ENCODE measurements around the gene ABHD6.
"Not testable (repeated sequence)": the region's sequence is repeated elsewhere in the genome, so short reads cannot be mapped to it uniquely, and the experiment has no call there.

The ABHD6 gene

DNA sequence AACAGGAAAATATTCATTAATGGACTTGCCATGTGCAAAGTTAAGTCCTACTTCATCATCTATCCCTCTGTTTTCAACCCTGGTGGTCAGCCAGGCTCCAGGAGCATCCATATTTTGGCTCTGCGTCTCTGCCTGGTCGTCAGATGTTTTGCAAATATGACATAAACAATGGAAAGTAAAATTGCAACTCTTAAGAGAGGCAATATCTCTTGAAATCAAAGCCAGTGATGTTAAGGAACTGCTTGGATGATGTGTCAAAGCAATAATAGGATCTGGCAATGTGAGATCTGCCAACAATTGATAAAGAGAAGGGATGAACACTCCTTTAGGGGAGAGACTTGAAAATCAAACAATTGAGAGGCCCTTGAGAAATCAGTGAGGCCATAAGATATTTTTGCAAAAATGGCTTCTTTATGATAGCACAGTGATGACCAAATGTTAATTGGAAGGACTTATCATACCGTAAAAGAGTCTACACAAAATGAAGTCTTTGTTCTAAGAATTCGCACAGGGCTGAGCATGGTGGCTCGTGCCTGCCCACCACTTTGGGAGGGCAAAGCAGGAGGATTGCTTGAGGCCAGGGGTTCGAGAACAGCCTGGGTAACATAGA lies 6.5 kb downstream of the ABHD6 start:
- no peak for DNase-seq (ENCODE audit: low spot score)

DNA sequence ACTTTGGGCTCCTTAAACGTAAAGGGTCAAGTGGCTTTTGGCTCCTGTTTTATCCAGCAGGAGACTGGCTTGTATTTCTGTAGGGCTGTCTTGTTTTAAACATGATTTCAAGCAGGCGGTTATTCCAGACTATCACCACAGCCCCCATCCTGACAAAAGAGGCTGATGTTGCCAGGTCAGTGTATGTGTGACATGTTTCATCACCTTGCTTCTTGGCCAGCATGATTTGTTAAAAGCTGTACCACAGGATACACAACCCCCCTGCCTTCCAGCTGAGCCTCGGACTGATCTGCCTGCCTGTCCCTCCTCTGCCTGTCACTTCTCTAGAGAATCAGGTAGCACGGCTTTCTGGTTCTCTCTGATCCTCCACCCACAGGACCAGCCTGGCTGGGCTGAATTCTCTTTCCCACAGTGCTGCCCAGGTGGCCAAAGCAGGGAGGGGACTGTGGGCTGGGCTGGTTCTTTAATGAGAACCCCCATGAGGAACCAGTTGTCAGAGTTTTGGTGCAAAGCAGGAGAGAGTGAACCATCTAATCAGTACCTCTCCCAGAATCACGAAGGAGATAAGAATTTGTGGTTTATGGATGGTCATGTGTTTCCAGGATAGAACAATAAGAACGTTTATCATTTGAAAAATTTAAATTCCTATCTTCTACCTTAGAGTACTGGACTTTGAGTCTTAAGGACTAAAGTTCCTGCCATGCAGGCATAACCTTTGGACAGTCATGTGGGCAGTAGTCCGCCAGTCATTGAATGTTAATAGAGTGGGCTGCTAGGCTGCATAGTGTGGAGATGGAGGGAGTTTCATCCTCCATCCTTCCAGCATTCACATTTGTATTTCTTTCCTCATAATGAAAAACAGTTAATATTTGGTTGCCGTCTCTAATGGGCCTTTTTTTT lies 8.8 kb downstream of the ABHD6 start:
- DNase-seq (ENCODE audit: low spot score) = no peak

DNA sequence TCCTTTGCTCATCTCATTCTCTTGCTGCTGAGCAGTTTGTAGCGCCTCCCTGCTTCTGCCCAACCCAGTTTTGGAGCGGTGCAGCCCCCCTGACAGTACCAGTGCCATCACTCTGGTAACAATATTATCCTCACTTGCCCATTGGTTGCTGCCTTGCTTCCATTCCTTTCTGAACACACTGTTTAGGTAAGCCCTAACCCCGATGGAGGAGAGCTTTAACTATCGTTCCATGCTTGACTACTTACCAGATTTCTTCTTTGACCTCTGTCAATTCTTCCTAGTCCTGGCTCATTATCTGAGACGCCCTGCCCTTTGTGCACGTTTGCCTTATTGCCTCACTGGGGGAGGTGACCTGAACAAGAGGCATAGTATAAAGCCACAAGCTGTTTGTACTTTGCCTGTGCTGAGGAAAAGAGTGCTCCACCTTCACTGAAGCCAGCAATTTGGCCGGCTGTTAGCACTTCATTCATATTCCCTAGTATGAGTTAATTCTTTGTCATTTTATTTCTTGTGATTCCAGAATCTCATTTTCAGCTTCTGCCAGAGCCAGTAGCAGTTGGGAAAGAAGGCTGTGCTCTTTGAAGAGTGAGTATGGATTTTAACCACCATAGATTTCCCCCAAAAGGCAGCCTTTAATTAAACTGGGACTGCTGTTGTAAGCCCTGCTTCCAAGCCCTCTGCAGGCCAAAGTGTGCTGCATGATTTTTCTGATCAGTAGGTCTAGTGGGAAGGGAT lies 11.9 kb downstream of the ABHD6 start:
- DNase-seq (ENCODE audit: low spot score) = peak; percentile 67

DNA sequence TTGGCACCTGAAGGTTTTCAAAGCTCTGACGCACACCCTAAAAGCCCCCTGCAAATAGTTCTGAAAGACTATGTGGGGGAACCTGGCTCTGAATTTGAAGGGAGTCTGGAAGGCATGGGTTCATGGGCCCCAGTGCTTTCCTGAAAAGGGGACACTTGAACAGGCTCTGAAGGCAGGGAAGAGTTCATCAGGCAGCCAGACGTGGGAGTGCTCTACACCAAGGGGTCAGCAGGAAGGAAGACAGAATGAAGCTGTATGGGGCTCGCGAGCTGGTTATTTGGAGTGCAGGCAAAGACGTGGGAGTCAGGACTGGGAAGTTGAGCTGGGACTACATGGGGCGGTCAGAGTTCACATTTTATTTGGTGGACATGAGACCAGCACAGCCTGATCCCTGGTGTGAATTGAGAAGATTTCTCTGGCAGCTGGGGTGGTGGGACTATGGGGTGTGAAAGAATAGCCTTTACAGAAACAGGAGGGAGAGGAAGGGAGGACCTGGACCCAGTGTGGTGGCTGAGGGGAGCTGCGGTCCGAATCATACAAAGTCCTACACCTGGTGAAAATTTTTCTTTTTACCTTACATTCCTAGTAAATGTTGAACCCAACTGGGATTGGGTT lies 12.6 kb downstream of the ABHD6 start:
- no peak for DNase-seq (ENCODE audit: low spot score)

DNA sequence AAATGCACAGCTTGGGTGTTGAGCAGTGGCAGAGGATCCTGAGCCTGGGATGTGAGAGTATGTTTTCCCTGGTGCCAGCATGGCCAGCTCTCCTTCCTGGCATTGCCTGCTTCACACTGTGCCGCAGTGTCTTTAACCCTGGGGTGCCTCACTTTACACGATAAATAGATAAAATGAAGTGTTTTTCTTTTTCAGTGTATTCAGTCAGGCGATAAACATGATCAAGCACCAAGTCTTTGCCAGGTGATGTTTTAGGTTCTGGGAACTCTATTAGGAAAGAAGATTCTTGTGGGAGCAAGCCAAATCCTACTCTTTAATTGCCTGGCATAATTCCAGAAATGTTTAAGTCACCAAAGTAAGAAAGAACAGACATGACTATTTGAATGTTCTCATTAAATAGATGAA lies 14.0 kb downstream of the ABHD6 start:
- no peak for DNase-seq (ENCODE audit: low spot score)

DNA sequence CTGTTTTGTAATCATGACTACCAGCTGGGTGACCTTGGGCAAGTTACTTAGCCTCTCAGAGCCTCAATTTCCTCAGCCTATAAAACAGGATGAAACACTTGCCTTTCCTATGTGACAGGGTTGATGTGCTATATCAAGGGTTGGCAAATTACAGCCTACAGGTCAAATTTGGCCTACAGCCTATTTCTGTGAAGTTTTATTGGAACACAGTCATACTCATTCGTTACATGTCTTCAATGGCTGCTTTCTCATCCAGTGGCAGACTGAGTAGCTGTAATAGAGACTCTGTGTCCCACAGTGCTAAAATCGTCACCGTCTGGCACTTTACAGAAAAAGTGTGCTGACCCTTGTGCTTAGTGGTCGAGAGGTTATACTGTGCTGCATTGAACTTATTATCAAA lies 16.6 kb downstream of the ABHD6 start:
- no peak for DNase-seq (ENCODE audit: low spot score)

DNA sequence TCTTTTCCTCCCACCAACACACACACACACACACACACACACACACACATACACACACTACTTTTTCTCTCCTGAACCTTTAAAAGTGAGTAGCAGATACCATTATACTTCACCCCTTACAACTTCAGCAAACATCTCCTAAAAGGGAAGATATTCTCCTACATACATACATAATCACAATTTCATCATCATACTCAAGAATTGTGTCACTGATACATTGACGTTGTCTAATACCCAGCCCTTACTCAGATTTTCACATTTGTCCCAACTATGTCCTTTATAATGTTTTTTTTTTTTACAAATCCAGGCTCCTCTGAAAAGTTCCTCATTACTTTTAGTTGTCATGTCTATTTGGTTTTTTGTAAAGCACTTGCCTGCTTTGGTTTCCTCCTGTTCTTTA lies 18.5 kb downstream of the ABHD6 start:
- peak; percentile 38 for DNase-seq (ENCODE audit: low spot score)

DNA sequence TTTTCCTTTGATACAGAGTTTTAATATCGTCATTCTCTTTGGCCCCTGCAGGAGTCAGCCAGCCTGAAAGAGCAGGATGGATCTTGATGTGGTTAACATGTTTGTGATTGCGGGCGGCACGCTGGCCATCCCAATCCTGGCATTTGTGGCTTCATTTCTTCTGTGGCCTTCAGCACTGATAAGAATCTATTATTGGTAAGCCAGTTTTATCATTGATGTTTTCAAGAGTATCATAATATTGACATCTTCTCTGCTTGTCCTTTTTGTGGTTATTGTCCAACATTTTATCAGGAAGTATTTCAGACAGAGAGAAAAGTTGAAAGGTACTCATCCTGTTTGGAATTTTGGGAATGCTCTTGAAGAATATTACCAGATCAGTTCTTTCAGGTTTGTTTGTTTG lies 18.9 kb downstream of the ABHD6 start:
- DNase-seq (ENCODE audit: low spot score) = peak; percentile 96

DNA sequence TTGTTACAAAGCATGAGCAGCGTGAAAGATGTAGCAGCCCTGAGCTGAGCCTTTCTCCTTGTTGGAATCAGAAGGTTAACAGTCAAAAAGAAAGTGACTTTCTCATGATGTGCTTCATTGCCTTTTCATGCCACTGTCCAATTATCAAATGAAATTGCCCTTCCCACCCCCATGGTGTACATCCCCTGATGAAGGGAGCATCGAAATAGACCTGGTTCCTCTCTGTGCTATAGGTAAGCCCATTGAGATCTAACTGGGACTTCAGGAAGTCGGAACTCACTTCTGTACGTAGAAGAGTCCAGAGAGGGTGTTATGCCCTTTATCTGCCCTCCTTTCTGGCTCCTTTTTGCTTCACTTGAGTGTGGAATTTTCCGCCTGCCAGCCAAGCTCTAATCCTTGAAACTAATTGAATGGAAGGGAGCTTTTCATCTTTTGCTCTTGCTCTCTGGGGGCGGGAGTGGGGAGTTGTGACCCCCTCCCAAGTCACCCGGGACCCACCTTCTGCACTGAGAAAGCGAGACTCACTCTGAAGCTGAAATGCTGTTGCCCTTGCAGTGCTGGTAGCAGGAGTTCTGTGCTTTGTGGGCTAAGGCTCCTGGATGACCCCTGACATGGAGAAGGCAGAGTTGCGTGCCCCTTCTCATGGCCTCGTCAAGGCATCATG lies 20.9 kb downstream of the ABHD6 start:
- no peak for DNase-seq (ENCODE audit: low spot score)

DNA sequence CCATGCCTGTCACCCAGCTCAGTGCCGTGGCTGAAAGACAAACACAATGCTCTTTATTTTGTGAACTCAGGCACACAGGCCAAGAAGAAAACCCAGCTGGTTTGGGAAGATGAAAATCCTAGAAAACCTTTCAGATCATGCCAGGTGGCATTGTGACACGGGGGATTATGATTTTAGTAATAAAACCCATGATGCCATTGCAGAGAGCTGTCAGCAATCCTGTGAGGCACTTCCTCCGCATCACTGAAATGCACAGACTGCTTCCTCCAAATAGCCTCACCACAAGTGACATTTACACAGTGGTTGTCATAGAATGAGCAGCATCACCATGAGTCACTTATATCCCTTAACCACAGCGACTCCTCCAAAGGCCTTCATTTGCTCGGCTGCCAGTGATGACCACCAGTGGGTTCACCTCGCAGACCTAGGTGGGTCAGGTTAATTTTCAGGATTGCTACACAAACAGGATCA lies 22.7 kb downstream of the ABHD6 start:
- peak; percentile 95 for DNase-seq (ENCODE audit: low spot score)

DNA sequence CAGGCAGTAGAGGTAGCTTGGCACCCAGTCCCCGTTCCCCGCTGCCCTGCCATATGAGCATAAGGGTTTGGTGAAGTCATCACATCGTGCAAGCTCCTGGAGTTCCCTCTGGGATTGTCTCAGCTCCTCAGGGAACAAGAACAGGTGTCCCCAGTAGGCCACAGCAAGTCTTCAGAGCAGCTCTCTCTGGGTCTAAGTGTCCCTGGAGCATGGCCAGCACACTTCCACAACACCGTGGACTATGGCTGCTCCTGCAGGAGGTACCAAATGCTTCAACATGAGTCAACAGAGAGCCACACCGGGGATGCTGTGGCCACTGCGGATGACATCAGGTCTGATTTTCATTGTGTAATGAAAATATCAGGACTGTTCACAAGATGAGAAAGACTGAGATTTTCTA lies 23.1 kb downstream of the ABHD6 start:
- peak; percentile 48 for DNase-seq (ENCODE audit: low spot score)

DNA sequence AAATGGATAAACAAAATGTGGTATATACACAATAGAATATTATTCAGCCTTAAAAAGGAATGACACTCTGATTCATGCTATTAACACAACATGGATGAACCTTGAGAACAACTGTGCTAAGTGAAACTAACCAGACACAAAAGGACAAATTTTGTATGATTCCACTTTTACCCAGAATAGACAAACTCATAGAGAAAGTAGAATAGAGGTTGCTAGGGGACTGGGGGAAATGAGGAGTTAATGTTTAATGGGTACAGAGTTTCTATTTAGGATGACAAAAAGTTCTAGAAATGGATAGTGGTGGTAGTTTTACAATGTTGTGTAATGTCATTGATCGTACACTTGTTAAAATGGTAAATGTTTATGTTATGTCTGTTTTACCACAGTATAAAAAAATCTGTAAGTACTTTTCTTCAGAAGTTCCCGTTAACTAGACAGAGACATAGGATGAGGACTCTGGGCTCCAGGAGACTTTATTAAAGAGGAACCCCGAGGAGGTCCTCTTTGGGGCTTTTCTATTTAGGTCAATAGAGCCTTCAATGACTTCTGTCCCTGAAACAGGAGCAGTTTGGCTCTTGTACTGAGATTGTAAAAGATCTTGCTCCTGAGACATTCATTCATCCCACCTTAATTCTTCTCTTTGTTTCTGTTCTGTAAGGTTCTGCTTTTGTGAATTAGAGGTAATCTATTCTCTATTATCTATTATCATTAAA lies 24.5 kb downstream of the ABHD6 start:
- DNase-seq (ENCODE audit: low spot score) = no peak

DNA sequence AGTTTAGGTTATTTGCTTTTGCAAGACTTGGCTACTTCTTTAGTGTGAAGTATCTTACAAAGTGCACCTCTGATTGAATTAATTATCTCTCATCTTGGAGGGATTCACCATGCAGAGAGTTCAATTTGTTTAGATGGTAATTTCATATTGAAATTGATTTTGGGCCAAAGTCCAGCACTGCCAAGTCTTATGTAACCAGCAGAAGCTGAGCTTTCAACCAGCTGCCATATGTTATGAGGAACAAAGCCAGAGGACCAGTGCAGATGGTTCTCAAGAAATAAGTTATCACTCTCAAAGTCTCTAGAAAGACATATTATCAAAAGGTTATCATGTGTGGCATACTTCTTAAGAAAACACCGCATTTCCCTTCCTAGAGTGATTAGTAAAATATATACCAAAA lies 29.0 kb downstream of the ABHD6 start:
- no peak for DNase-seq (ENCODE audit: low spot score)

DNA sequence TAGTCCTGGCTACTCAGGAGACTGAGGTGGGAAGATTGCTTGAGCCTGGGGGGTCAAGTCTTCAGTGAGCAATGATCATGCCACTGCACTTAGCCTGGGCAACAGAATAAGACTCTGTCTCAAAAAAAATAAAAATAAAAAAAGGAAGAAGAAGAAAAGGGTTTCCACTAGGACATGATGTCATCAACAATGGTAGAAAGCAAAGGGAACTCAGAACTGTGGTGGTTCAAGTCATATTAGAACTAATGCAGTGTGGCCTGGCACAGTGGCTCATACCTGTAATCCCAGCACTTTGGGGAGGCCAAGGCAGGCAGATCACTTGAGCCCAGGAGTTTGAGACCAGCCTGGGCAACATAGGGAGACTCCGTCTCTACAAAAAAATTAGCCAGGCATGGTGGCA lies 30.0 kb downstream of the ABHD6 start:
- DNase-seq (ENCODE audit: low spot score) = not testable (repeated sequence)

DNA sequence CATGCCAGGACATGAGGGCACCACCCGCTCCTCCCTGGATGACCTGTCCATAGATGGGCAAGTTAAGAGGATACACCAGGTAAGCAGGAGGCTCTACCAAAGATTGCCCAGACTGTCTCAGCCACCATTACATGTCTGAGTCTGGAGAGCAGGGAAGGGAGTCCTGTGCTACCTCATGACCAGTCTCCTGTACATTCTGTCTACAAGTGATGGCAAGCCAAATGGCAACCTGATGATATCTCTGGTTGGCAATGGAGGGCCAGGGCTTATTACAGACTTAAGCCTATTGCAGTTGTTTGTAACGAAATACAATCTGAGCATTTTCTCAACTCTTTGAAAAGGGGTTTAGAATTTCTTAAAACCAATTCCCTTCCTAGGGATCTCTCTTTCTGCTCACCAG lies 31.8 kb downstream of the ABHD6 start:
- no peak for DNase-seq (ENCODE audit: low spot score)

DNA sequence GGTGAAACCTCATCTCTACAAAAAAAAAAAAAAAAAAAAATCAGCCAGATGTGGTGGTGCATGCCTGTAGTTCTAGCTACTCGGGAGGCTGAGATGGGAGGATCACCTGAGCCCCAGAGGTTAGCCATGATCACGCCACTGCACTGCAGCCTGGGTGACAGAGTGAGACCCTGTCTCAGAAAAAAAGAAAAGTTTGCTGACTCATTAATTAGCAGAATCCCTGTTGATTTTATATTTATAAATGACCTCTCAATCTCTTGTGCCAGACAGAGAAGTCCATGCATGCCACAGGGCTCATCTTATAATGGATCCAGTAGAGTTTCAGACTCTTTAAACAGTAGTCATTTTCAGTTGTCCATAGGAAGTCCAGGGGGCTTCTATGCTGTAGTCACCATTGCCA lies 32.9 kb downstream of the ABHD6 start:
- no peak for DNase-seq (ENCODE audit: low spot score)

DNA sequence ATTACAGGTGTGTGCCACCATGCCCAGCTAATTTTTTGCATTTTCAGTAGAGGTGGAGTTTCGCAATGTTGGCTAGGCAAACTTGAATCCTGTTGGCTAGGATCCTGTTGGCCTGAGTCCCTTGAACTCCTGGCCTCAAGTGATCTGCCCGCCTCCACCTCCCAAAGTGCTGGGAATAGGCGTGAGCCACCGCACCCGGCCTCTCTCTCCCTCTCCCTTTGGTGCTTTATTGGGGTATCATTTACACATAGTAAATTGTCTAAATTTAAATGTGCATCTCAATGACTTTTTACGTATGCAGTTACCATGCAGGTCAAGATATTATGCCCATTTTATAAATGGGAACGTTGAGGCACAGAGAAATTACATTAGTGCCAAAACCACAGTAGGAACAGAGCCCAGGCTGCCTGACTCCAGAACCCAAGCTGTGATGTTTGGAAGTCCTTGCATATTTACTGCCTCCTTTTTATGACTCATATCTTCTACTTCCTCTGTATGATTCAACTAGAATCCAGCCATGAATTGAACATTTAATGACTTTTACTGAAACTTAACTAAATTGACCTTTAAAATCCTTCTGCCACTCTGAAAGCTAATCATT lies 34.4 kb downstream of the ABHD6 start:
- peak; percentile 54 for DNase-seq (ENCODE audit: low spot score)

DNA sequence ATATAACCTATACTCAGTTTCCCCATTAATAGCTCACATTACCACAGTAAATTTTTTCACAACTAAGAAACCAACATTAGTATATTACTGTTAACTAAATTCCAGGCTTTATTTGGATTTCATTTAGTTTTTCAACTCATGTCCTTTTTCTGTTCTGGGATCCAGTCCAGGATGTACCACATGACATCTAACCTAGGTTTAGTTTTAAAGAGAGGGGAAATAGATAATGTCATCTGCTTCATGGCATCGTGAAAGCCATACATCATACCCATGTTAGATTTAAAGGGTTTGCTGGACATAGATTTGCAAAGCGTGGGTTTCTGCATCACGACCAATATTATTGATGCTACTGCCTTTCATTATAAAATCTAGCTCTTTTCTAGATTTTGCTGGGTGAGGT lies 35.3 kb downstream of the ABHD6 start:
- no peak for DNase-seq (ENCODE audit: low spot score)

DNA sequence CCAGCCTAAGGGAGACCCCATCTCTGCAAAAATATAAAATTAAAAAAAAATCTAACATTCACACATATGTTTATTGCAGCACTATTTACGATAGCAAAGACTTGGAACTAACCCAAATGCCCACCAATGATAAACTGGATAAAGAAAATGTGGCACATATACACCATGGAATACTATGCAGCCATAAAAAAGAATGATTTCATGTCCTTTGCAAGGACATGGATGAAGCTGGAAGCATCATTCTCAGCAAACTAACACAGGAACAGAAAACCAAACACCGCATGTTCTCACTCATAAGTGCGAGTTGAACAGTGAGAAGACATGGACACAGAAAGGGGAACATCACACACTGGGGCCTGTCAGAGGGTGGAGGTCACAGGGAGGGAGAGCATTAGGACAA lies 35.8 kb downstream of the ABHD6 start:
- DNase-seq (ENCODE audit: low spot score) = not testable (repeated sequence)

DNA sequence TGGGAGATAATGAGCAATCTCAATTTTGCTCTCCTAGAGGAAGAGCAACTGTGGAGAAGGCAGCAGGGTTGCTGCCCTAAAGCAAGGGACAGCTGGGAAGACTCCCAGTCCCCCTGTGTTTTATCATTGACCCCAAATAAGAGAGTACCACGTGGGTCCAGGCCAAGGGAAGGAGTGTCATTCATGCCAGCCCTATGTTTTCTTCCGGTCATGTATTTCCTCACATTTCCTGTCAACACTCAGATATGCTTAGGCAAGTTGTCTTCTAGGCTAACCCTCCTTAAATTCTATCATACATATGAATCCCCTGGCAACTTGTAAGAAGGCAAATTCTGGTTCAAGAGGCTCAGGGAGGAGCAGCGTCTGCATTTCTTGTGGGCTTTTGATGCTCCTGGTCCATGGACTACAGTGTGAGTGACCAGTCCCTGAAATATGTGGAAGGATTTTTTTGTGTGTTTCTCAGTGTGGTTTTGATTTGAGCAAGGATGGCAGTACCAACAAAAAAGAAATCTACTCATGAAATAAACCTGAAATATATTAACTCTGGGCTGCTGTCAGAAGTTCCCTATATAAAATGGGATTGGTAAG lies 36.5 kb downstream of the ABHD6 start:
- no peak for DNase-seq (ENCODE audit: low spot score)

Measured in SW480 (cell line).